ENCODE data around the gene OPN1MW.
"Not testable (repeated sequence)": the region's sequence is repeated elsewhere in the genome, so short reads cannot be mapped to it uniquely, and the experiment has no call there.

DNA sequence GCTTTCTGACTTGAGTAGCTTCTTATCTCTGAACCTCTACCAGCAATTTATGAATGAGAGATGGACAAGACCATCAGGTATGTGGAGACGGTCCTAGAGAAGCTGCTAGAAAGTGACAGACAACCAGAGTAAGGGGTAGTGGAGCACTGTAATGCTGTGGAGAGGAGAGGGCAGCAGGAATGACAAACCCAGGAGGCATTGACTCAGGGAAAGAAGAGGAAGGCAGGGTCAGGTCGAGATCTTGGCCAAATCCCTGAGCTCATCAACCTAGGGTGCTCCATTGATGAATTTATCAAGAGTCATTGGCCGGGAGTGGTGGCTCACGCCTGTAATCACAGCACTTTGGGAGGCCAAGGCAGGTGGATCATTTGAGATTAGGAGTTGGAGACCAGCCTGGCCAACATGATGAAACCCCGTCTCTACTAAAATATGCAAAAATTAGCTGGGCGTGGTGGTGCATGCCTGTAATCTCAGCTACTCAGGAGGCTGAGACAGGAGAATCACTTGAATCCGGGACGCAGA, 57.6 kb downstream of the OPN1MW start:
- TF ChIP-seq, protein P1, sequence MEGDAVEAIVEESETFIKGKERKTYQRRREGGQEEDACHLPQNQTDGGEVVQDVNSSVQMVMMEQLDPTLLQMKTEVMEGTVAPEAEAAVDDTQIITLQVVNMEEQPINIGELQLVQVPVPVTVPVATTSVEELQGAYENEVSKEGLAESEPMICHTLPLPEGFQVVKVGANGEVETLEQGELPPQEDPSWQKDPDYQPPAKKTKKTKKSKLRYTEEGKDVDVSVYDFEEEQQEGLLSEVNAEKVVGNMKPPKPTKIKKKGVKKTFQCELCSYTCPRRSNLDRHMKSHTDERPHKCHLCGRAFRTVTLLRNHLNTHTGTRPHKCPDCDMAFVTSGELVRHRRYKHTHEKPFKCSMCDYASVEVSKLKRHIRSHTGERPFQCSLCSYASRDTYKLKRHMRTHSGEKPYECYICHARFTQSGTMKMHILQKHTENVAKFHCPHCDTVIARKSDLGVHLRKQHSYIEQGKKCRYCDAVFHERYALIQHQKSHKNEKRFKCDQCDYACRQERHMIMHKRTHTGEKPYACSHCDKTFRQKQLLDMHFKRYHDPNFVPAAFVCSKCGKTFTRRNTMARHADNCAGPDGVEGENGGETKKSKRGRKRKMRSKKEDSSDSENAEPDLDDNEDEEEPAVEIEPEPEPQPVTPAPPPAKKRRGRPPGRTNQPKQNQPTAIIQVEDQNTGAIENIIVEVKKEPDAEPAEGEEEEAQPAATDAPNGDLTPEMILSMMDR (IDR thresholded peaks at IDR 0.05), result not testable (repeated sequence)
- not testable (repeated sequence) for TF ChIP-seq POLR2A (IDR thresholded peaks at IDR 0.05)

Measured in lower leg skin (tissue), 3 donors.